Endothelial cell (in vitro differentiated cells): ENCODE measurements around the gene KLRD1. TPM values are rescaled to one million over a fixed set of nuclear protein-coding genes. Genes with fewer than 3 reads are reported as not detected.
"Not testable (repeated sequence)": the region's sequence is repeated elsewhere in the genome, so short reads cannot be mapped to it uniquely, and the experiment has no call there.

Experiments
- DNase-seq: peaks from one replicate; pipeline ENCODE4 v3.0.0; 2021; ENCODE audit warnings: low spot score
- H3K27ac Mint-ChIP-seq: one replicate; pipeline ENCODE4 v1.8.0; 2021; ENCODE audit warnings: mixed read lengths, inconsistent platforms; ENCODE audit not compliant: unreplicated experiment
- H3K27me3 Mint-ChIP-seq: one replicate; pipeline ENCODE4 v1.8.0; 2021; ENCODE audit warnings: mild to moderate bottlenecking, moderate library complexity, mixed read lengths, inconsistent platforms; ENCODE audit not compliant: unreplicated experiment
- H3K36me3 Mint-ChIP-seq: one replicate; pipeline ENCODE4 v1.8.0; 2021; ENCODE audit warnings: mild to moderate bottlenecking, low read depth, mixed read lengths, inconsistent platforms; ENCODE audit not compliant: unreplicated experiment
- H3K4me1 Mint-ChIP-seq: one replicate; pipeline ENCODE4 v1.8.0; 2021; ENCODE audit warnings: mild to moderate bottlenecking, mixed read lengths, inconsistent platforms; ENCODE audit not compliant: unreplicated experiment
- H3K4me3 Mint-ChIP-seq: one replicate; pipeline ENCODE4 v1.8.0; 2021; ENCODE audit warnings: mild to moderate bottlenecking, mixed read lengths, inconsistent platforms; ENCODE audit not compliant: unreplicated experiment
- H3K9me3 Mint-ChIP-seq: one replicate; pipeline ENCODE4 v1.8.0; 2021; ENCODE audit warnings: mixed read lengths, inconsistent platforms; ENCODE audit not compliant: unreplicated experiment
- CTCF ChIP-seq: fragments of 200-600 bp; sonication (generic); IDR thresholded peaks from one replicate; pipeline ENCODE4 v1.5.0; 2021; ENCODE audit warnings: antibody characterized with exemption; ENCODE audit not compliant: unreplicated experiment
- total RNA-seq: library from RNA; stranded (reverse); fragmentation: NEBNext Ultra II Directional; extraction: Animal tissue kit (Norgen Biotek cat#: 25700); gene quantifications from one replicate; pipeline ENCODE4 v1.2.1, GENCODE V29; 2021; ENCODE audit not compliant: unreplicated experiment

The KLRD1 gene
- total RNA-seq, 1 donor from 2014 or later: 0.49 TPM

- no peak overlapping the region for H3K27ac Mint-ChIP-seq
- no peak overlapping the region for H3K4me3 Mint-ChIP-seq
- no peaks in the 10 kb centered on the region for H3K27me3 Mint-ChIP-seq
- no peak for TF ChIP-seq CTCF
- no peaks in the 10 kb centered on the region for H3K4me1 Mint-ChIP-seq
- H3K9me3 Mint-ChIP-seq: no peaks in the 10 kb centered on the region
- no peak for DNase-seq
- peaks cover 6% of the 10 kb centered on the region for H3K36me3 Mint-ChIP-seq
Measured at GRCh38 chr12:10305411-10305810, 2.3 kb upstream of the KLRD1 start.

GRCh38 chr12:10310926-10311720 is 3.5 kb downstream of the KLRD1 start:
- Mint-ChIP-seq H3K4me3 (no peak overlapping the region), H3K9me3 (no peaks in the 10 kb centered on the region), H3K27me3 (no peaks in the 10 kb centered on the region), H3K36me3 (no peaks in the 10 kb centered on the region), H3K27ac (no peak overlapping the region), H3K4me1 (no peaks in the 10 kb centered on the region)
- no peak for DNase-seq
- TF ChIP-seq CTCF: no peak

GRCh38 chr12:10319388-10319787 is 11.7 kb downstream of the KLRD1 start:
- TF ChIP-seq CTCF: no peak
- no peaks in the 10 kb centered on the region for H3K4me1 Mint-ChIP-seq
- H3K4me3 Mint-ChIP-seq: no peak overlapping the region
- no peaks in the 10 kb centered on the region for H3K27me3 Mint-ChIP-seq
- H3K36me3 Mint-ChIP-seq: no peaks in the 10 kb centered on the region
- DNase-seq: no peak
- H3K27ac Mint-ChIP-seq: no peak overlapping the region
- no peaks in the 10 kb centered on the region for H3K9me3 Mint-ChIP-seq

GRCh38 chr12:10320643-10321042 is 13.0 kb downstream of the KLRD1 start:
- H3K4me3 Mint-ChIP-seq: no peak overlapping the region
- DNase-seq: no peak
- H3K27ac Mint-ChIP-seq: no peak overlapping the region
- no peaks in the 10 kb centered on the region for H3K27me3 Mint-ChIP-seq
- no peaks in the 10 kb centered on the region for H3K9me3 Mint-ChIP-seq
- H3K36me3 Mint-ChIP-seq: no peaks in the 10 kb centered on the region
- H3K4me1 Mint-ChIP-seq: no peaks in the 10 kb centered on the region
- no peak for TF ChIP-seq CTCF

- H3K27ac Mint-ChIP-seq, H3K4me1 Mint-ChIP-seq, H3K4me3 Mint-ChIP-seq, H3K36me3 Mint-ChIP-seq, H3K27me3 Mint-ChIP-seq, DNase-seq, H3K9me3 Mint-ChIP-seq: not testable (repeated sequence)
Measured at GRCh38 chr12:10328691-10329090, 21.0 kb downstream of the KLRD1 start.
